HepG2 (cell line): ENCODE data around the gene KIF27. TPM values are rescaled to one million over a fixed set of nuclear protein-coding genes. Genes with fewer than 3 reads are reported as not detected.

Experiments
- ATAC-seq: fragments of 200-7000 bp; cut with Tn5 transposase; 3 replicates; pipeline ENCODE4 v1.9.1; 2020; ENCODE audit warnings: mild to moderate bottlenecking, moderate library complexity
- BruUV-seq: library from RNA; stranded (reverse); fragments of 400-500 nt; replicated peaks from 2 replicates; lab custom pipeline; 2021; lab: Mats Ljungman, UMichigan
- CTCF ChIA-PET: fragments of 300-600 bp; formaldehyde crosslinking; extraction: SDS; loops from one replicate; lab custom pipeline; 2021; ENCODE audit warnings: low total read pairs, inconsistent platforms, low intra/inter-chr PET ratio; lab: Yijun Ruan, JAX
- POLR2A ChIA-PET: fragments of 350-600 bp; sonication (Branson Sonifier 250); formaldehyde crosslinking; loops from one replicate; lab custom pipeline; 2020; ENCODE audit warnings: antibody characterized with exemption, inconsistent platforms; lab: Yijun Ruan, JAX
- DNase-seq: peaks from one replicate; pipeline ENCODE4 v3.0.0-alpha.2; 2015; ENCODE audit warnings: low spot score
- FAIRE-seq: peaks from 3 replicates; lab custom pipeline; 2011; peaks lifted over from hg19 to GRCh38; lab: Jason Lieb, UNC
- H2AFZ ChIP-seq: one replicate; pipeline ENCODE4 v1.6.1; 2011; ENCODE audit warnings: low read length, inconsistent platforms
- H3K27ac ChIP-seq: fragments of 300-600 bp; 3 replicates; pipeline ENCODE4 v1.8.0; 2011; ENCODE audit warnings: mixed run types, mild to moderate bottlenecking, mixed read lengths, low read length, inconsistent platforms; ENCODE audit not compliant: insufficient read depth; ENCODE audit errors: extremely low read length
- H3K27me3 ChIP-seq, 2 experiments: fragments of 200-600 bp in 1 of 2; 2 replicates in 1 of 2; 3 replicates in 1 of 2; pipeline versions ENCODE4 v1.6.0 to v1.8.0; 2011; ENCODE audit warnings: low read length in 2 of 2, mild to moderate bottlenecking in 2 of 2, moderate library complexity in 2 of 2, inconsistent platforms in 1 of 2; ENCODE audit not compliant: insufficient read depth in 2 of 2, control insufficient read depth in 1 of 2
- H3K36me3 ChIP-seq, 2 experiments: fragments of 200-600 bp in 1 of 2; replicated peaks in 1 of 2; 2 replicates in 1 of 2; 3 replicates in 1 of 2; pipeline versions ENCODE4 v1.5.1 to v1.8.0; 2011; ENCODE audit warnings: low read length in 2 of 2, inconsistent platforms in 1 of 2; ENCODE audit not compliant: insufficient read depth in 2 of 2, control insufficient read depth in 1 of 2
- H3K4me1 ChIP-seq: 2 replicates; pipeline ENCODE4 v1.5.1; 2012; ENCODE audit warnings: low read length, inconsistent platforms; ENCODE audit not compliant: insufficient read depth
- H3K4me2 ChIP-seq: 2 replicates; pipeline ENCODE4 v1.6.0; 2011; ENCODE audit warnings: low read depth, low read length, inconsistent platforms
- H3K4me3 ChIP-seq, 3 experiments: fragments of 200-600 bp in 1 of 3; sonication (generic), shearing (Covaris generic) in 1 of 3; replicated peaks in 1 of 3; 2 replicates each; pipeline ENCODE4 v1.5.1; 2011 to 2016; ENCODE audit warnings: low read length in 3 of 3, inconsistent platforms in 2 of 3, low read depth in 2 of 3, mild to moderate bottlenecking in 2 of 3, control low read depth in 1 of 3, mixed read lengths in 1 of 3; ENCODE audit not compliant: insufficient read depth in 1 of 3
- H3K79me2 ChIP-seq: one replicate; pipeline ENCODE4 v1.6.1; 2011; ENCODE audit warnings: low read length, inconsistent platforms; ENCODE audit not compliant: insufficient read depth
- H3K9ac ChIP-seq: 2 replicates; pipeline ENCODE4 v1.6.0; 2011; ENCODE audit warnings: mild to moderate bottlenecking, low read depth, low read length, inconsistent platforms; ENCODE audit not compliant: insufficient read depth
- H3K9me3 ChIP-seq: 2 replicates; pipeline ENCODE4 v1.5.1; 2012; ENCODE audit warnings: mild to moderate bottlenecking, low read length
- H4K20me1 ChIP-seq: 2 replicates; pipeline ENCODE4 v1.6.0; 2011; ENCODE audit warnings: inconsistent platforms, mild to moderate bottlenecking, low read length, moderate library complexity; ENCODE audit not compliant: insufficient read depth
- ARID3A ChIP-seq: IDR thresholded peaks from 2 replicates; pipeline ENCODE4 v1.6.1; 2012; ENCODE audit warnings: low read depth, low read length, improper control_type of control experiment
- ETS1 ChIP-seq: sonication (generic); formaldehyde crosslinking; IDR thresholded peaks from 2 replicates; pipeline ENCODE4 v1.4.0; 2020; ENCODE audit warnings: missing genetic modification reagents
- FOXK1 ChIP-seq: sonication (generic); formaldehyde crosslinking; IDR thresholded peaks from 2 replicates; pipeline ENCODE4 v1.4.0; 2020; ENCODE audit warnings: low read depth, missing genetic modification reagents, borderline replicate concordance
- HDAC2 ChIP-seq: sonication (generic); formaldehyde crosslinking; IDR thresholded peaks from 2 replicates; pipeline ENCODE4 v1.4.0; 2020; ENCODE audit warnings: missing genetic modification reagents
- HNF1B ChIP-seq: sonication (generic); formaldehyde crosslinking; IDR thresholded peaks from 2 replicates; pipeline ENCODE4 v1.5.1; 2020; ENCODE audit warnings: mild to moderate bottlenecking, moderate library complexity, missing genetic modification reagents
- HOXA3 ChIP-seq: sonication (generic); formaldehyde crosslinking; IDR thresholded peaks from 2 replicates; pipeline ENCODE4 v1.5.0; 2020; ENCODE audit warnings: missing genetic modification reagents
- MTF2 ChIP-seq: sonication (generic); formaldehyde crosslinking; IDR thresholded peaks from 2 replicates; pipeline ENCODE4 v1.5.0; 2020; ENCODE audit warnings: missing genetic modification reagents, borderline replicate concordance
- ZBTB1 ChIP-seq: sonication (generic); formaldehyde crosslinking; IDR thresholded peaks from 2 replicates; pipeline ENCODE4 v1.4.0; 2020; ENCODE audit warnings: missing genetic modification reagents, borderline replicate concordance
- ZNF546 ChIP-seq: sonication (generic); formaldehyde crosslinking; conservative IDR thresholded peaks from 2 replicates; pipeline ENCODE4 v1.8.1; 2023; ENCODE audit warnings: mild to moderate bottlenecking, missing genetic modification reagents
- ZNF556 ChIP-seq: sonication (generic); formaldehyde crosslinking; IDR thresholded peaks from 2 replicates; pipeline ENCODE4 v1.4.0; 2020; ENCODE audit warnings: mild to moderate bottlenecking, missing genetic modification reagents, borderline replicate concordance
- ZNF569 ChIP-seq: sonication (generic); formaldehyde crosslinking; IDR thresholded peaks from 2 replicates; pipeline ENCODE4 v1.5.0; 2020; ENCODE audit warnings: mild to moderate bottlenecking, missing genetic modification reagents, moderate library complexity, borderline replicate concordance
- ZNF703 ChIP-seq: sonication (generic); formaldehyde crosslinking; IDR thresholded peaks from 2 replicates; pipeline ENCODE4 v1.5.1; 2020; ENCODE audit warnings: missing genetic modification reagents, mild to moderate bottlenecking, moderate library complexity, borderline replicate concordance
- ZNF780A ChIP-seq: sonication (generic); formaldehyde crosslinking; IDR thresholded peaks from 2 replicates; pipeline ENCODE4 v1.8.0; 2022; ENCODE audit warnings: mild to moderate bottlenecking, missing genetic modification reagents, moderate library complexity
- ZSCAN25 ChIP-seq: sonication (generic); formaldehyde crosslinking; IDR thresholded peaks from 2 replicates; pipeline ENCODE4 v1.8.0; 2022; ENCODE audit warnings: mild to moderate bottlenecking, missing genetic modification reagents
- WGBS: methylation state at CpG from one replicate; pipeline ENCODE4 v1.1.6; 2017; ENCODE audit warnings: low lambda C conversion rate; 5-methylcytosine and 5-hydroxymethylcytosine counted together
- in situ Hi-C: cut with HindIII; loops from 2 replicates; pipeline ENCODE4 v1.10.0; 2017; ENCODE audit warnings: low pct_unique_long_range_greater_than_20kb; ENCODE audit not compliant: extremely low pct_ligation_motif_present
- intact Hi-C: fragments of 100-400 bp; cut with micrococcal nuclease; formaldehyde crosslinking; loops from one replicate; pipeline ENCODE4 v1.10.0; 2022; ENCODE audit not compliant: unreplicated experiment
- polyA plus RNA-seq, 8 experiments: library from polyadenylated mRNA; depleted of rRNA in 3 of 8; stranded (reverse) in 7 of 8; unstranded in 1 of 8; fragments of >200 nt; fragmentation: Illumina TruSeq in 4 of 8; extraction: Trizol in 4 of 8; gene quantifications; 2 replicates each; pipeline versions ENCODE4 v1.2.1 to v1.2.3, GENCODE V29; 2011 to 2016; ENCODE audit warnings: low read depth in 4 of 8, missing spikeins in 1 of 8, mixed read lengths in 1 of 8; ENCODE audit not compliant: insufficient read depth in 1 of 8
- total RNA-seq, 5 experiments: library from RNA; depleted of rRNA; stranded (reverse); fragments of >200 nt; fragmentation: Illumina TruSeq; extraction: Trizol; gene quantifications; 2 replicates each; pipeline ENCODE4 v1.2.3, GENCODE V29; 2016; ENCODE audit warnings: low read depth in 1 of 5

The KIF27 gene
- total and polyA plus RNA-seq, 2 of the 13 experiments (the other 11 are each of a cell fraction or from before 2014, with no cell fraction given) = 0.95 to 4.1 TPM

GRCh38 chr9:83957248-83957513 lies 35.9 kb upstream of the KIF27 start:
- in situ Hi-C loops = no loop called here
- no peak for ATAC-seq

GRCh38 chr9:83956436-83957247 lies 35.4 kb upstream of the KIF27 start:
- H3K4me2 ChIP-seq = peak overlapping the region; percentile 90
- ATAC-seq (peak; percentile 83), FAIRE-seq (peak; percentile 81), DNase-seq (peak; percentile 85)
- ChIA-PET CTCF (no interaction called here), POLR2A (interaction anchor here (0.9 to 8.0 kb wide), 10 partner anchors 9 to 333 kb away, joined by 3 to 96 read pairs (median 4); partner anchors contain the start of genes HNRNPK, IDNK, KIF27 and RMI1)
- H3K4me3 ChIP-seq = peak overlapping the region; percentile 63 to 88 (median 76)
- H4K20me1 ChIP-seq = no peaks in the 10 kb centered on the region
- H3K27ac ChIP-seq = peak overlapping the region; percentile 98
- no peaks in the 10 kb centered on the region for H3K9me3 ChIP-seq
- peaks cover 0 to 5% of the 10 kb centered on the region in 2 experiments; a peak in 2 of 5 replicates for H3K36me3 ChIP-seq
- BruUV-seq = TSS peak; percentile 91
- peak overlapping the region; percentile 28 for H2AFZ ChIP-seq
- H3K27me3 ChIP-seq = no peaks in the 10 kb centered on the region; a peak in 1 of 5 replicates
- H3K79me2 ChIP-seq = peaks cover 17% of the 10 kb centered on the region
- in situ Hi-C loops (no loop called here), intact Hi-C loops (no loop called here)
- WGBS = under 1% methylated on average over 14 of the region's 57 CpGs
- H3K9ac ChIP-seq = peak overlapping the region; percentile 91
- H3K4me1 ChIP-seq = peaks cover 51% of the 10 kb centered on the region
- peak; percentile 94 for TF ChIP-seq ZNF703
- TF ChIP-seq HNF1B = peak; percentile 75
- peak; percentile 18; the same call in 1 of the 2 replicates for TF ChIP-seq ARID3A
- TF ChIP-seq ZSCAN25 (CRISPR knock-in tag) = 0 out of 2 replicates have a peak, but pooled peaks have one; percentile 7
- TF ChIP-seq ZNF556 = peak; percentile 73; the same call in 1 of the 2 replicates
- no peak for TF ChIP-seq ETS1 (CRISPR knock-in tag)
- TF ChIP-seq MTF2 = 0 out of 2 replicates have a peak, but pooled peaks have one; percentile 65
- TF ChIP-seq ZNF780A (CRISPR knock-in tag) = 0 out of 2 replicates have a peak, but pooled peaks have one; percentile 53
- peak; percentile 57; the same call in 1 of the 2 replicates for TF ChIP-seq FOXK1 (CRISPR knock-in tag)

More at GRCh38 chr9:83957248-83957513, 35.9 kb upstream of the KIF27 start:
- Histone ChIP-seq H3K27ac (peak overlapping the region; percentile 98), H3K36me3 (peaks cover 0 to 5% of the 10 kb centered on the region in 2 experiments; a peak in 1 of 5 replicates), H3K79me2 (peaks cover 17% of the 10 kb centered on the region), H3K4me1 (peaks cover 57% of the 10 kb centered on the region), H4K20me1 (no peaks in the 10 kb centered on the region), H3K27me3 (no peaks in the 10 kb centered on the region; a peak in 1 of 5 replicates), H3K4me3 (peak overlapping the region; percentile 63 to 88 (median 76)), H3K9me3 (no peaks in the 10 kb centered on the region), H2AFZ (no peak overlapping the region), H3K4me2 (peak overlapping the region; percentile 90), H3K9ac (peak overlapping the region; percentile 91)
- TF ChIP-seq ZNF546 = peak; percentile 9; the same call in 1 of the 2 replicates
- TF ChIP-seq ZBTB1 (CRISPR knock-in tag) = no peak
- no peak for TF ChIP-seq HDAC2
- 0 out of 2 replicates have a peak, but pooled peaks have one; percentile 7 for TF ChIP-seq ZNF569 (CRISPR knock-in tag)
- no peak for TF ChIP-seq HOXA3 (CRISPR knock-in tag)
- FAIRE-seq (peak; percentile 52), DNase-seq (no peak)
- 19% methylated on average over 4 of the region's 4 CpGs for WGBS
- ChIA-PET POLR2A (interaction anchor here (1.0 to 8.0 kb wide), 2 partner anchors 22 to 36 kb away, joined by 3 to 96 read pairs; partner anchors contain the start of genes HNRNPK, KIF27 and RMI1), CTCF (no interaction called here)
- intact Hi-C loops = no loop called here
- BruUV-seq = no TSS peak
